CD4-positive, alpha-beta T cell (primary cell): ENCODE data around the gene PEX1. TPM values are rescaled to one million over a fixed set of nuclear protein-coding genes. Genes with fewer than 3 reads are reported as not detected.

ENCODE experiments used
- ATAC-seq: fragments of 200-7000 bp; cut with Tn5 transposase; one replicate; pipeline ENCODE4 v1.10.0; 2022; ENCODE audit warnings: mild to moderate bottlenecking; ENCODE audit not compliant: poor library complexity
- CTCF ChIA-PET: fragments of 350-600 bp; sonication (Branson Sonifier 250); formaldehyde crosslinking; loops from one replicate; lab custom pipeline; 2021; ENCODE audit warnings: antibody characterized with exemption, inconsistent platforms; lab: Charles Lee
- POLR2A ChIA-PET: fragments of 350-600 bp; sonication (Branson Sonifier 250); formaldehyde crosslinking; loops from one replicate; lab custom pipeline; 2021; ENCODE audit warnings: antibody characterized with exemption, inconsistent platforms; lab: Charles Lee
- DNase-seq, 14 experiments: peaks; one replicate each; pipeline ENCODE4 v3.0.0-alpha.2; 2013 to 2020; ENCODE audit warnings: mixed read lengths in 2 of 14
- H3K27ac ChIP-seq, 2 donors: one replicate each; pipeline versions ENCODE4 v1.5.1 to v1.7.0; 2013; ENCODE audit warnings: low read length in 2 of 2, low read depth in 1 of 2, mild to moderate bottlenecking in 1 of 2
- H3K27me3 ChIP-seq, 2 experiments: 1 replicate in 1 of 2; 2 replicates in 1 of 2; pipeline versions ENCODE4 v1.6.1 to v1.7.0; 2013; ENCODE audit warnings: low read length in 2 of 2, control low read depth in 1 of 2, mild to moderate bottlenecking in 1 of 2, moderate library complexity in 1 of 2; ENCODE audit not compliant: insufficient read depth in 2 of 2, control insufficient read depth in 1 of 2
- H3K36me3 ChIP-seq: one replicate; pipeline ENCODE4 v1.6.1; 2013; ENCODE audit warnings: low read length, control low read depth; ENCODE audit not compliant: insufficient read depth
- H3K4me1 ChIP-seq: one replicate; pipeline ENCODE4 v1.6.1; 2013; ENCODE audit warnings: low read length, control low read depth; ENCODE audit not compliant: insufficient read depth
- H3K4me3 ChIP-seq: one replicate; pipeline ENCODE4 v1.5.1; 2013; ENCODE audit warnings: mild to moderate bottlenecking, low read length, moderate library complexity
- H3K9me3 ChIP-seq, 2 experiments: 1 replicate in 1 of 2; 2 replicates in 1 of 2; pipeline versions ENCODE4 v1.6.1 to v1.7.0; 2013; ENCODE audit warnings: low read length in 2 of 2, mild to moderate bottlenecking in 2 of 2, control low read depth in 1 of 2, moderate library complexity in 1 of 2; ENCODE audit not compliant: control insufficient read depth in 1 of 2, insufficient read depth in 1 of 2
- H3K27ac Mint-ChIP-seq: one replicate; pipeline ENCODE4 v1.8.0; 2020; ENCODE audit warnings: mixed read lengths
- H3K27me3 Mint-ChIP-seq: one replicate; pipeline ENCODE4 v1.8.0; 2021; ENCODE audit warnings: mixed read lengths
- H3K36me3 Mint-ChIP-seq: one replicate; pipeline ENCODE4 v1.8.0; 2021; ENCODE audit warnings: low read depth, mixed read lengths
- H3K4me1 Mint-ChIP-seq: one replicate; pipeline ENCODE4 v1.8.0; 2021; ENCODE audit warnings: low read depth, mixed read lengths
- H3K4me3 Mint-ChIP-seq: one replicate; pipeline ENCODE4 v1.8.0; 2020; ENCODE audit warnings: mild to moderate bottlenecking, mixed read lengths
- H3K9me3 Mint-ChIP-seq: one replicate; pipeline ENCODE4 v1.8.0; 2020; ENCODE audit warnings: mixed read lengths
- intact Hi-C, 2 experiments: fragments of 100-400 bp; cut with DNase I in 1 of 2; cut with micrococcal nuclease in 1 of 2; formaldehyde crosslinking; loops; one replicate each; pipeline versions ENCODE4 v1.15.1 to v1.9.0; 2023 to 2025; cut with DNase I, micrococcal nuclease
- total RNA-seq, 174 experiments: library from RNA in 2 of 174; stranded (reverse) in 2 of 174; gene quantifications; one replicate each; pipeline ENCODE4 v1.2.3 and lab custom pipeline; 2021 to 2026
- TF ChIP-seq, protein P1 (sequence below): fragments of 200-600 bp; IDR thresholded peaks from one replicate; pipeline ENCODE4 v1.8.0; 2022; ENCODE audit warnings: antibody characterized with exemption, mild to moderate bottlenecking

Gene PEX1
- total RNA-seq, 2 experiments from 2014 or later = 19.7 to 20.7 TPM

DNA sequence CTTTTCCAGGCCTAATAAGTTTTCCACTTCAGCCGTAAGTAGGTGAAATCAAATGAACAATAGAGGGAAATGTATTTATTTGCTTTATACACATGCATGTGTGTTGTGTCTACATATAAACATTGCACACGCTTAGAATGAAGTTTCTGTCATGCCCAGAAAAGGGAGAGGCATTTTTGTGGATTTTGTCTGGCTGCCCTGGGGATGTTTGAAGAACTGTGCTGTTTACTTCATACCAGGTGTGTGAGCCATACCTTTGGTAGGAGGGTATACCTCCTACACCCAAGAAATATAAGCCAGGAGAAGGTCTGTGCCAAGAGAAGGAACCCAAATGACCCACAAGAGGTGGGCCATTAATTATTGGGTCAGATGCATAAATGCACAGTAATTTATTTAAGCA lies 68.2 kb downstream of the PEX1 start:
- ChIA-PET CTCF (no interaction called here), POLR2A (interaction anchor here (1.9 kb wide), 1 partner anchor 12 kb away, joined by 18 read pairs; the partner anchor contains the start of gene GATAD1)
- intact Hi-C loops = loop anchor here (5.0 kb wide), 1 partner anchor 38 kb away; no protein-coding TSS in a partner anchor

DNA sequence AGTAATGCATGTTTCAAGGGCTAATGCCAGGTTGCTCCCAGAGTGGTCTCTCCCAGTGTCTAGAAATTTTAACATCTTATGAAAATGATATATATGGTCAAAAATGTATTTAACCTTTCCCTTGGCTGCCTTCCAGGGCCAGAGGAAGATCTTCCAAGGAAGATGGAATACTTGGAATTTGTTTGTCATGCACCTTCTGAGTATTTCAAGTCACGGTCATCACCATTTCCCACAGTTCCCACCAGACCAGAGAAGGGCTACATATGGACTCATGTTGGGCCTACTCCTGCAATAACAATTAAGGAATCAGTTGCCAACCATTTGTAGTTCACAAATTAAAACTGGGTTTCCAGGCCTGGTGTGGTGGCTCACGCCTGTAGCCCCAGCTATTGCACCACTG lies 72.1 kb downstream of the PEX1 start:
- no peaks in the 10 kb centered on the region for H3K9me3 Mint-ChIP-seq
- no peaks in the 10 kb centered on the region for H3K4me1 Mint-ChIP-seq
- intact Hi-C loops = loop anchor here in 1 of 2 experiments (10.0 kb wide), 1 partner anchor 1549 kb away; the partner anchor contains the start of gene BET1
- H3K4me1 ChIP-seq = no peaks in the 10 kb centered on the region
- H3K27me3 ChIP-seq = no peaks in the 10 kb centered on the region
- H3K9me3 ChIP-seq = no peaks in the 10 kb centered on the region
- no peak overlapping the region for H3K4me3 ChIP-seq
- ChIA-PET POLR2A (interaction anchor here (1.0 kb wide), 1 partner anchor 9 kb away, joined by 3 read pairs; the partner anchor contains the start of gene GATAD1), CTCF (interaction anchor here (0.8 kb wide), 1 partner anchor 9 kb away, joined by 3 read pairs; the partner anchor contains the start of gene GATAD1)
- H3K36me3 Mint-ChIP-seq = peaks cover 37% of the 10 kb centered on the region
- H3K27ac ChIP-seq = no peak overlapping the region
- ATAC-seq = no peak
- H3K27ac Mint-ChIP-seq = no peak overlapping the region
- TF ChIP-seq, protein P1, sequence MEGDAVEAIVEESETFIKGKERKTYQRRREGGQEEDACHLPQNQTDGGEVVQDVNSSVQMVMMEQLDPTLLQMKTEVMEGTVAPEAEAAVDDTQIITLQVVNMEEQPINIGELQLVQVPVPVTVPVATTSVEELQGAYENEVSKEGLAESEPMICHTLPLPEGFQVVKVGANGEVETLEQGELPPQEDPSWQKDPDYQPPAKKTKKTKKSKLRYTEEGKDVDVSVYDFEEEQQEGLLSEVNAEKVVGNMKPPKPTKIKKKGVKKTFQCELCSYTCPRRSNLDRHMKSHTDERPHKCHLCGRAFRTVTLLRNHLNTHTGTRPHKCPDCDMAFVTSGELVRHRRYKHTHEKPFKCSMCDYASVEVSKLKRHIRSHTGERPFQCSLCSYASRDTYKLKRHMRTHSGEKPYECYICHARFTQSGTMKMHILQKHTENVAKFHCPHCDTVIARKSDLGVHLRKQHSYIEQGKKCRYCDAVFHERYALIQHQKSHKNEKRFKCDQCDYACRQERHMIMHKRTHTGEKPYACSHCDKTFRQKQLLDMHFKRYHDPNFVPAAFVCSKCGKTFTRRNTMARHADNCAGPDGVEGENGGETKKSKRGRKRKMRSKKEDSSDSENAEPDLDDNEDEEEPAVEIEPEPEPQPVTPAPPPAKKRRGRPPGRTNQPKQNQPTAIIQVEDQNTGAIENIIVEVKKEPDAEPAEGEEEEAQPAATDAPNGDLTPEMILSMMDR = no peak
- H3K4me3 Mint-ChIP-seq = no peak overlapping the region
- peaks cover 36% of the 10 kb centered on the region for H3K36me3 ChIP-seq
- DNase-seq = no peak
- no peaks in the 10 kb centered on the region for H3K27me3 Mint-ChIP-seq

More for the DNA sequence above, 68.2 kb downstream of the PEX1 start:
- H3K4me3 ChIP-seq = no peak overlapping the region
- H3K4me1 Mint-ChIP-seq = no peaks in the 10 kb centered on the region
- no peaks in the 10 kb centered on the region for H3K9me3 ChIP-seq
- no peak overlapping the region for H3K4me3 Mint-ChIP-seq
- TF ChIP-seq, protein P1 = no peak
- no peak overlapping the region for H3K27ac ChIP-seq
- no peaks in the 10 kb centered on the region for H3K27me3 Mint-ChIP-seq
- peaks cover 9% of the 10 kb centered on the region for H3K36me3 ChIP-seq
- DNase-seq (no peak), ATAC-seq (no peak)
- H3K9me3 Mint-ChIP-seq = no peaks in the 10 kb centered on the region
- H3K36me3 Mint-ChIP-seq = peaks cover 14% of the 10 kb centered on the region
- H3K27ac Mint-ChIP-seq = no peak overlapping the region
- H3K27me3 ChIP-seq = no peaks in the 10 kb centered on the region
- no peaks in the 10 kb centered on the region for H3K4me1 ChIP-seq

DNA sequence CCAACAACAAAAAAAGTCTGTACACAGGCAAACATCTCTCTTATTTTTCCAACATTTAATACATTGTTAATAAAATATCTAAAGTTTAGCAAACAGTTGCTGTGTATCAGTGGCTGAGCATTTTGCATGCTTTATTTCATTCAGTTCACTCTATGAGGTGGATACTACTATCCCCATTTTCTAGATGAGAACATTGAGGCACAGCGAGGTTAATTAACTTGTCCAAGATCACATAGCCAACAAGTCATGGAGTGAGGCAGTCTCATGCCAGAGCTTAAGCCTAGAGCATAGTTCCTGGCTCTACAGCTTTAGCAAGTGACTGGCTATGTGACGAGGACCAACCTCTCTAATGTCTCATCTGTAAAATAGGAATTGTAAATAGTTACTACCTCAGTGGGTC lies 76.7 kb downstream of the PEX1 start:
- Mint-ChIP-seq H3K27ac (no peak overlapping the region), H3K36me3 (peaks cover 52% of the 10 kb centered on the region), H3K4me3 (no peak overlapping the region), H3K9me3 (no peaks in the 10 kb centered on the region), H3K4me1 (no peaks in the 10 kb centered on the region), H3K27me3 (no peaks in the 10 kb centered on the region)
- Histone ChIP-seq H3K4me1 (peaks cover 10% of the 10 kb centered on the region), H3K9me3 (no peaks in the 10 kb centered on the region), H3K4me3 (no peak overlapping the region), H3K36me3 (peaks cover 44% of the 10 kb centered on the region), H3K27me3 (no peaks in the 10 kb centered on the region), H3K27ac (no peak overlapping the region)
- POLR2A ChIA-PET = no interaction called here
- DNase-seq (no peak), ATAC-seq (no peak)
- TF ChIP-seq, protein P1 = no peak
- intact Hi-C loops = loop anchor here in 1 of 2 experiments (5.0 to 10.0 kb wide), 2 partner anchors 76 to 1553 kb away; partner anchors contain the start of genes BET1, PEX1 and RBM48
- CTCF ChIA-PET = no interaction called here
